Smooth muscle cell (in vitro differentiated cells): ENCODE measurements around the gene CUEDC1. TPM values are rescaled to one million over a fixed set of nuclear protein-coding genes. Genes with fewer than 3 reads are reported as not detected.

ENCODE experiments used
- DNase-seq: peaks from one replicate; lab custom pipeline; 2025; ENCODE audit not compliant: unreplicated experiment; lab: John Stamatoyannopoulos, UW
- H2AFZ ChIP-seq: fragments of 200-600 bp; sonication (generic); 2 replicates; pipeline ENCODE4 v1.6.0; 2016; ENCODE audit warnings: antibody characterized with exemption, low read depth, mild to moderate bottlenecking
- H3F3A ChIP-seq: fragments of 200-600 bp; sonication (generic); 2 replicates; pipeline ENCODE4 v1.6.0; 2017; ENCODE audit warnings: antibody characterized with exemption, low read depth
- H3K27ac ChIP-seq: fragments of 200-600 bp; sonication (generic); 2 replicates; pipeline ENCODE4 v1.5.1; 2016; ENCODE audit warnings: low read depth, mild to moderate bottlenecking
- H3K27me3 ChIP-seq: fragments of 200-600 bp; sonication (generic); 2 replicates; pipeline ENCODE4 v1.6.1; 2016; ENCODE audit warnings: low read depth, mild to moderate bottlenecking
- H3K36me3 ChIP-seq: fragments of 200-600 bp; sonication (generic); 2 replicates; pipeline ENCODE4 v1.5.1; 2016; ENCODE audit warnings: low read depth
- H3K4me1 ChIP-seq: fragments of 200-600 bp; sonication (generic); 2 replicates; pipeline ENCODE4 v1.5.1; 2016; ENCODE audit warnings: low read depth
- H3K4me2 ChIP-seq: fragments of 200-600 bp; sonication (generic); 2 replicates; pipeline ENCODE4 v1.6.0; 2016; ENCODE audit warnings: mild to moderate bottlenecking
- H3K4me3 ChIP-seq: fragments of 200-600 bp; sonication (generic); 2 replicates; pipeline ENCODE4 v1.5.1; 2016; ENCODE audit warnings: mild to moderate bottlenecking
- H3K79me2 ChIP-seq: fragments of 200-600 bp; sonication (generic); 2 replicates; pipeline ENCODE4 v1.6.0; 2016; ENCODE audit warnings: low read depth, mild to moderate bottlenecking
- H3K9ac ChIP-seq: fragments of 200-600 bp; sonication (generic); 2 replicates; pipeline ENCODE4 v1.6.0; 2016; ENCODE audit warnings: low read depth
- H3K9me3 ChIP-seq: fragments of 200-600 bp; sonication (generic); replicated peaks from 2 replicates; pipeline ENCODE4 v1.5.1; 2016; ENCODE audit warnings: low read depth
- H4K20me1 ChIP-seq: fragments of 200-600 bp; sonication (generic); 2 replicates; pipeline ENCODE4 v1.6.0; 2016; ENCODE audit warnings: low read depth
- WGBS: methylation state at CpG from one replicate; pipeline ENCODE4 v1.1.7; 2016; ENCODE audit warnings: low lambda C conversion rate; 5-methylcytosine and 5-hydroxymethylcytosine counted together
- polyA plus RNA-seq: library from polyadenylated mRNA; unstranded; fragments of >200 nt; fragmentation: Nextera tagmentation; extraction: Ambion mirVana; gene quantifications from 2 replicates; pipeline ENCODE4 v1.2.1, GENCODE V29; 2016
- total RNA-seq: library from RNA; depleted of rRNA; stranded (reverse); fragments of >200 nt; gene quantifications from 2 replicates; pipeline ENCODE4 v1.2.3, GENCODE V29; 2014
- TF ChIP-seq, protein P1 (sequence below): fragments of 200-600 bp; sonication (generic); IDR thresholded peaks from 2 replicates; pipeline ENCODE4 v1.5.1; 2017; ENCODE audit warnings: borderline replicate concordance, mild to moderate bottlenecking, antibody characterized with exemption; ENCODE audit not compliant: insufficient read depth, poor library complexity, severe bottlenecking

Gene CUEDC1
- total and polyA plus RNA-seq, 2 experiments from 2014 or later = 11.1 to 11.7 TPM

DNA sequence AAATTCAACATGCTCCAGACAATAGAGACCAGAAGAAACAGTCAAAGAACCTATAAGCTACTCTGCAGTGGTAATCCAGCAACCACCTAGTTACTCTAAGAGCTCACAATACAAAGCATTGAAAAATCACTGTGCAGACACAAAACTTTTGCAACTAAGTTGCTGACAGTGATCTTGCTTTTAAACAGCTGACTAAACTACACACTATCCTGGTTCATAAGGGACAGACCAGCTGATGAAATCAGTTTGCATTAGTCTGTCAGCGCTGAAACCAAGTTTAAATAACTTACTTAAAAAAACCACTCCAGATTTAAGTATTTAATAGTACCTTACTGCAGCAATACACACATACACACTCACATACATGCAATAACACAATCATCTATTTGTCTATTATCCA is 28.2 kb upstream of the CUEDC1 start:
- H3K79me2 ChIP-seq = peaks cover 77% of the 10 kb centered on the region
- H3K4me1 ChIP-seq = peaks cover 38% of the 10 kb centered on the region
- H3K36me3 ChIP-seq = peaks cover 20% of the 10 kb centered on the region
- no peak overlapping the region for H2AFZ ChIP-seq
- DNase-seq = no peak
- H4K20me1 ChIP-seq = peaks cover 83% of the 10 kb centered on the region
- no peak overlapping the region for H3K4me2 ChIP-seq
- H3F3A ChIP-seq = peaks cover 29% of the 10 kb centered on the region
- no peaks in the 10 kb centered on the region for H3K27me3 ChIP-seq
- WGBS = 63% methylated on average over 1 of the region's 1 CpG
- no peaks in the 10 kb centered on the region for H3K9me3 ChIP-seq
- no peak overlapping the region for H3K9ac ChIP-seq
- TF ChIP-seq, protein P1, sequence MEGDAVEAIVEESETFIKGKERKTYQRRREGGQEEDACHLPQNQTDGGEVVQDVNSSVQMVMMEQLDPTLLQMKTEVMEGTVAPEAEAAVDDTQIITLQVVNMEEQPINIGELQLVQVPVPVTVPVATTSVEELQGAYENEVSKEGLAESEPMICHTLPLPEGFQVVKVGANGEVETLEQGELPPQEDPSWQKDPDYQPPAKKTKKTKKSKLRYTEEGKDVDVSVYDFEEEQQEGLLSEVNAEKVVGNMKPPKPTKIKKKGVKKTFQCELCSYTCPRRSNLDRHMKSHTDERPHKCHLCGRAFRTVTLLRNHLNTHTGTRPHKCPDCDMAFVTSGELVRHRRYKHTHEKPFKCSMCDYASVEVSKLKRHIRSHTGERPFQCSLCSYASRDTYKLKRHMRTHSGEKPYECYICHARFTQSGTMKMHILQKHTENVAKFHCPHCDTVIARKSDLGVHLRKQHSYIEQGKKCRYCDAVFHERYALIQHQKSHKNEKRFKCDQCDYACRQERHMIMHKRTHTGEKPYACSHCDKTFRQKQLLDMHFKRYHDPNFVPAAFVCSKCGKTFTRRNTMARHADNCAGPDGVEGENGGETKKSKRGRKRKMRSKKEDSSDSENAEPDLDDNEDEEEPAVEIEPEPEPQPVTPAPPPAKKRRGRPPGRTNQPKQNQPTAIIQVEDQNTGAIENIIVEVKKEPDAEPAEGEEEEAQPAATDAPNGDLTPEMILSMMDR = no peak
- no peak overlapping the region for H3K27ac ChIP-seq
- H3K4me3 ChIP-seq = no peak overlapping the region

DNA sequence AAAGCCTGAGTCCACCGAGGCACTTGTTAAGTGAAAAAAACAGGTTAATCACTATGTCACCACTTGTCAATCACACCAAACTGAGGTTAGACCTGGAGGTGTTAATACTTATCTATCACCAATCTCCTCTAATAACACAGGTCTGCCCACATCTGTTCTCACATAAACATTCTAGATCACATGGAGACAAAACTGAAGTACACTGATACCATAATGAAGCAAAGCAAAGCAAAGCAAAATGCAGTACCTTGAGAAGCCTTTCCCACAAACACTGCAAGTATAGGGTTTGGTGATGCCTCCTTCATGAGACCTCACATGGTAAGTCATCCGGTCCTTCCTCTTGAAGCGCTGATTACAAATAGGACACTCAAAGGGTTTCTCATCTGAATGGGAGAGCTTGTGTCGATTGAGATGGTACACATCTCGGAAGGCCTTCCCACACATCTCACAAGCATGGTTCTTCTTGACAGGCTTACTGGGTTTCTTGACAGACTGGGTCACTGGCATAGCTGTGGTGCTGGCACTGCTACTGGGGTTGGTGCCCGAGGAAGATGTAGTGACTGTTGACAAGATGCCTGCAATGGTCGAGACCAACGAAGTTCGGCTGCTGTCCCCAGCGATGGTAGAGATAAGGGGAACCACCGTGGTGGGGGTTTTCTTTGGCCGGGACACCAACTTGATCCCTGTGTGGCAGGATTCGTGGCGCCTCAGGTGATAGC is 27.4 kb upstream of the CUEDC1 start:
- no peaks in the 10 kb centered on the region for H3K9me3 ChIP-seq
- no peak overlapping the region for H3K4me2 ChIP-seq

DNA sequence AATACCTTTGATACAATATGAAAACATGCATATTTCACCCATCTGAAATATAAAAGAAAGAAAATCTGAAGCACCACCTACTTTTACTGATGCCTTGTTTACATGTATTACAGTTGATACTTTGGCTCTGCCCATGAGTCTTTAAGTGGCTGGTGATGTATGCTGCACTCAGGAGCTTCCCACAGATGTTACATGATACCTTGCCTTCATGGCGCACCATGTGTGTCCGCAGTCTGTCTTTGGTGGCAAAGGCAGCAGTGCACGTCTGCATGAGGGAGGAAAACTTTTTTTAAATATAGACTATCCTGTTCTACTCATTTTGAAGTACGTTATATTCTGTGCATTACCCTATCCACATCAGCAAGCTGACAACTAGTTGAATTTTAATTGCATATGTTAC is 25.3 kb upstream of the CUEDC1 start:
- Histone ChIP-seq H2AFZ (no peak overlapping the region), H3K27me3 (no peaks in the 10 kb centered on the region), H3K27ac (no peak overlapping the region), H3K9ac (no peak overlapping the region), H4K20me1 (peaks cover 99% of the 10 kb centered on the region), H3K79me2 (peaks cover 71% of the 10 kb centered on the region), H3K4me1 (peaks cover 27% of the 10 kb centered on the region), H3F3A (peaks cover 10% of the 10 kb centered on the region), H3K9me3 (no peaks in the 10 kb centered on the region), H3K4me2 (no peak overlapping the region), H3K36me3 (peaks cover 32% of the 10 kb centered on the region), H3K4me3 (no peak overlapping the region)
- no peak for DNase-seq
- TF ChIP-seq, protein P1 = no peak
- WGBS = 97% methylated on average over 4 of the region's 4 CpGs

More for the DNA sequence above, 27.4 kb upstream of the CUEDC1 start:
- no peak overlapping the region for H2AFZ ChIP-seq
- WGBS = 90% methylated on average over 14 of the region's 14 CpGs
- H3K79me2 ChIP-seq = peaks cover 80% of the 10 kb centered on the region
- H3K36me3 ChIP-seq = peaks cover 20% of the 10 kb centered on the region
- H3K4me3 ChIP-seq = no peak overlapping the region
- no peak overlapping the region for H3K9ac ChIP-seq
- DNase-seq = no peak
- H4K20me1 ChIP-seq = peaks cover 91% of the 10 kb centered on the region
- TF ChIP-seq, protein P1 = no peak
- H3K27ac ChIP-seq = no peak overlapping the region
- peaks cover 28% of the 10 kb centered on the region for H3F3A ChIP-seq
- H3K4me1 ChIP-seq = peaks cover 38% of the 10 kb centered on the region
- H3K27me3 ChIP-seq = no peaks in the 10 kb centered on the region

DNA sequence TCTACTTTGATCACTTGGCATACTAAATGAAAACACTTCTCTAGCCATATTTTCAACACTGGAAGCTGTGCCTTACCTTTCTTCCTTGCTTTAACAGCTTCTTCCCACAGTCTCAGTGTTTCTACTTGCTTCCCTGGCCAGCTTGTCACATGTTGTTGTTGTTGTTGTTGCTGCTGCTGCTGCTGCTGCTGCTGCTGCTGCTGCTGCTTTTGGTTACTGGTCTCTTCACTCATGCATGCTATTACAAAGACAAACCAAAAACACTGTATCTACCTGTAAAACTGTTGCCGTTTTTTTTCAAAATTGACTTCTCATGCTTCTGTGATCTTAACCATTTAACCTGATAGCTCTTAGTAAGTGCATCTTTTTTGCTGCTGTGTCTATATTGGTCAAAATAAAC is 23.9 kb upstream of the CUEDC1 start:
- Histone ChIP-seq H3K27me3 (no peaks in the 10 kb centered on the region), H3K27ac (no peak overlapping the region), H2AFZ (no peak overlapping the region), H3K9ac (no peak overlapping the region), H3K79me2 (peaks cover 56% of the 10 kb centered on the region), H3K9me3 (no peaks in the 10 kb centered on the region), H3K36me3 (peaks cover 36% of the 10 kb centered on the region), H3K4me2 (no peak overlapping the region), H4K20me1 (peaks cover 97% of the 10 kb centered on the region), H3K4me3 (no peak overlapping the region), H3F3A (no peaks in the 10 kb centered on the region), H3K4me1 (peaks cover 18% of the 10 kb centered on the region)
- TF ChIP-seq, protein P1 = no peak
- DNase-seq = no peak
- 97% methylated on average over 1 of the region's 1 CpG for WGBS
